B cell (primary cell): ENCODE results near the gene GNG7. TPM values are rescaled to one million over a fixed set of nuclear protein-coding genes. Genes with fewer than 3 reads are reported as not detected.

Source experiments
- ATAC-seq: fragments of 200-7000 bp; cut with Tn5 transposase; one replicate; pipeline ENCODE4 v1.10.0; 2021; ENCODE audit warnings: low read depth, mild to moderate bottlenecking, moderate number of reproducible peaks, moderate library complexity
- CTCF ChIA-PET: fragments of 350-600 bp; sonication (Branson Sonifier 250); formaldehyde crosslinking; loops from one replicate; lab custom pipeline; 2021; ENCODE audit warnings: antibody characterized with exemption, inconsistent platforms; lab: Charles Lee
- POLR2A ChIA-PET: fragments of 350-600 bp; sonication (Branson Sonifier 250); formaldehyde crosslinking; loops from one replicate; lab custom pipeline; 2021; ENCODE audit warnings: antibody characterized with exemption; lab: Charles Lee
- DNase-seq: peaks from one replicate; pipeline ENCODE4 v3.0.0; 2013
- H2AFZ ChIP-seq: 2 replicates; pipeline ENCODE4 v1.6.1; 2012; ENCODE audit warnings: mild to moderate bottlenecking, low read depth, low read length; ENCODE audit not compliant: insufficient read depth, poor library complexity, severe bottlenecking
- H3K27ac ChIP-seq, 2 donors: 1 replicate in 1 of 2; 2 replicates in 1 of 2; pipeline ENCODE4 v1.5.1; 2012 to 2013; ENCODE audit warnings: low read length in 2 of 2, mild to moderate bottlenecking in 2 of 2, moderate library complexity in 1 of 2
- H3K27me3 ChIP-seq, 4 experiments: fragments of 200-600 bp in 1 of 4; sonication (generic) in 1 of 4; replicated peaks in 1 of 4; 1 replicate in 2 of 4; 2 replicates in 2 of 4; pipeline versions ENCODE4 v1.6.1 to v1.7.0; 2013 to 2016; ENCODE audit warnings: low read length in 3 of 4, mild to moderate bottlenecking in 2 of 4, mixed read lengths in 1 of 4, moderate library complexity in 1 of 4; ENCODE audit not compliant: insufficient read depth in 4 of 4, control insufficient read depth in 3 of 4; ENCODE audit errors: control extremely low read depth in 1 of 4
- H3K36me3 ChIP-seq, 2 experiments: replicated peaks in 1 of 2; 1 replicate in 1 of 2; 2 replicates in 1 of 2; pipeline versions ENCODE4 v1.6.1 to v1.7.1; 2013; ENCODE audit warnings: low read length in 1 of 2; ENCODE audit not compliant: insufficient read depth in 2 of 2, control insufficient read depth in 1 of 2; ENCODE audit errors: control extremely low read depth in 1 of 2, extremely low read depth in 1 of 2
- H3K4me1 ChIP-seq, 2 donors: fragments of 200-600 bp in 1 of 2; sonication (generic) in 1 of 2; 1 replicate in 1 of 2; 2 replicates in 1 of 2; pipeline versions ENCODE4 v1.5.1 to v1.6.1; 2013 to 2017; ENCODE audit warnings: low read length in 2 of 2; ENCODE audit not compliant: control insufficient read depth in 2 of 2, insufficient read depth in 2 of 2
- H3K4me2 ChIP-seq: replicated peaks from 2 replicates; pipeline ENCODE3; 2012; ENCODE audit warnings: mild to moderate bottlenecking, low read depth, low read length; ENCODE audit not compliant: poor library complexity, severe bottlenecking
- H3K4me3 ChIP-seq, 5 experiments: fragments of 200-600 bp in 1 of 5; sonication (generic) in 1 of 5; 1 replicate in 3 of 5; 2 replicates in 2 of 5; pipeline versions ENCODE4 v1.5.1 to v1.7.0; 2011 to 2016; ENCODE audit warnings: low read length in 4 of 5, mild to moderate bottlenecking in 4 of 5, low read depth in 2 of 5, control low read depth in 1 of 5, moderate library complexity in 1 of 5; ENCODE audit not compliant: insufficient read depth in 1 of 5; ENCODE audit errors: control extremely low read depth in 1 of 5, extremely low read depth in 1 of 5
- H3K79me2 ChIP-seq: fragments of 200-600 bp; sonication (generic); one replicate; pipeline ENCODE4 v1.6.0; 2016; ENCODE audit warnings: low read length; ENCODE audit not compliant: control insufficient read depth, insufficient read depth
- H3K9ac ChIP-seq: fragments of 200-600 bp; sonication (generic); 2 replicates; pipeline ENCODE4 v1.6.1; 2017; ENCODE audit warnings: mild to moderate bottlenecking, low read length, moderate library complexity
- H3K9me3 ChIP-seq, 3 donors: one replicate each; pipeline versions ENCODE4 v1.6.1 to v1.7.1; 2013; ENCODE audit warnings: low read length in 2 of 3; ENCODE audit not compliant: control insufficient read depth in 2 of 3, insufficient read depth in 1 of 3; ENCODE audit errors: control extremely low read depth in 1 of 3
- H4K20me1 ChIP-seq: 2 replicates; pipeline ENCODE4 v1.6.0; 2012; ENCODE audit warnings: mild to moderate bottlenecking, low read length; ENCODE audit not compliant: insufficient read depth, control insufficient read depth, poor library complexity, severe bottlenecking
- H3K27ac Mint-ChIP-seq: one replicate; pipeline ENCODE4 v1.8.0; 2021; ENCODE audit warnings: mixed read lengths
- H3K27me3 Mint-ChIP-seq: one replicate; pipeline ENCODE4 v1.8.0; 2021; ENCODE audit warnings: mixed read lengths
- H3K4me1 Mint-ChIP-seq: one replicate; pipeline ENCODE4 v1.8.0; 2021; ENCODE audit warnings: mixed read lengths
- H3K4me3 Mint-ChIP-seq: one replicate; pipeline ENCODE4 v1.8.0; 2021; ENCODE audit warnings: mixed read lengths
- H3K9me3 Mint-ChIP-seq: one replicate; pipeline ENCODE4 v1.8.0; 2022; ENCODE audit warnings: mixed read lengths; ENCODE audit not compliant: insufficient read depth
- CTCF ChIP-seq: fragments of 200-600 bp; IDR thresholded peaks from one replicate; pipeline ENCODE4 v1.8.0; 2022; ENCODE audit warnings: antibody characterized with exemption, mild to moderate bottlenecking
- EZH2 ChIP-seq: IDR thresholded peaks from 2 replicates; pipeline ENCODE4 v1.6.1; 2012; ENCODE audit warnings: borderline replicate concordance, low read depth, mild to moderate bottlenecking, moderate library complexity, low read length; ENCODE audit not compliant: insufficient read depth, poor library complexity, severe bottlenecking
- WGBS: methylation state at CpG from one replicate; pipeline ENCODE4 v1.1.5; 2013; ENCODE audit warnings: missing lambda C conversion rate; ENCODE audit not compliant: insufficient coverage; 5-methylcytosine and 5-hydroxymethylcytosine counted together
- intact Hi-C: fragments of 100-400 bp; cut with micrococcal nuclease; formaldehyde crosslinking; loops from one replicate; pipeline ENCODE4 v1.10.0; 2022
- polyA plus RNA-seq: library from polyadenylated mRNA; depleted of rRNA; stranded (reverse); fragments of >200 nt; gene quantifications from 2 replicates; pipeline ENCODE4 v1.2.3, GENCODE V29; 2012
- total RNA-seq, 2 donors: library from RNA; stranded (reverse); fragments of 120-200 nt in 1 of 2; gene quantifications; 1 replicate in 1 of 2; 2 replicates in 1 of 2; pipeline versions ENCODE4 v1.2.3 to v1.2.4, GENCODE V29; 2013 to 2022

Gene GNG7
- total and polyA plus RNA-seq, 2 donors (not counting 1 experiment from before 2014, with no cell fraction given) = 76.3 to 153 TPM

GRCh38 chr19:2478278-2478755 lies 224.2 kb downstream of the GNG7 start:
- H2AFZ ChIP-seq = no peak overlapping the region
- POLR2A ChIA-PET = interaction anchor here (0.5 to 4.7 kb wide), 15 partner anchors 14 to 157 kb away, joined by 3 to 77 read pairs (median 7); no protein-coding TSS in a partner anchor
- H3K27ac Mint-ChIP-seq = peak overlapping the region; percentile 93
- peak overlapping the region; percentile 85 for H3K9ac ChIP-seq
- intact Hi-C loops = loop anchor here (10.0 kb wide), 3 partner anchors 204 to 324 kb away; partner anchors contain the start of genes AP3D1 and SLC39A3
- peaks cover 30 to 47% of the 10 kb centered on the region in 2 donors for H3K4me1 ChIP-seq
- H4K20me1 ChIP-seq = peaks cover 37% of the 10 kb centered on the region
- TF ChIP-seq CTCF (peak; percentile 24), EZH2 (no peak)
- H3K27me3 Mint-ChIP-seq = no peaks in the 10 kb centered on the region
- peaks cover 30% of the 10 kb centered on the region for H3K79me2 ChIP-seq
- H3K4me1 Mint-ChIP-seq = peaks cover 34% of the 10 kb centered on the region
- CTCF ChIA-PET = interaction anchor here (0.6 to 4.2 kb wide), 19 partner anchors 10 to 204 kb away, joined by 3 to 134 read pairs (median 5); partner anchors contain the start of gene LMNB2
- peaks cover 0 to 21% (median 5%) of the 10 kb centered on the region in 3 donors for H3K9me3 ChIP-seq
- no peaks in the 10 kb centered on the region for H3K36me3 ChIP-seq
- H3K4me3 Mint-ChIP-seq = peak overlapping the region; percentile 93
- peak overlapping the region; percentile 71 to 91 for H3K27ac ChIP-seq
- DNase-seq (no peak), ATAC-seq (no peak)
- peak overlapping the region; percentile 100 for H3K4me2 ChIP-seq
- WGBS = under 1% methylated on average over 20 of the region's 20 CpGs
- no peaks in the 10 kb centered on the region for H3K27me3 ChIP-seq
- H3K4me3 ChIP-seq = peak overlapping the region; percentile 39 to 100 (median 100)
- H3K9me3 Mint-ChIP-seq = peaks cover 4% of the 10 kb centered on the region

GRCh38 chr19:2477732-2478191 lies 224.7 kb downstream of the GNG7 start:
- Mint-ChIP-seq H3K27ac (peak overlapping the region; percentile 93), H3K4me1 (peaks cover 34% of the 10 kb centered on the region), H3K27me3 (no peaks in the 10 kb centered on the region), H3K4me3 (peak overlapping the region; percentile 93), H3K9me3 (no peaks in the 10 kb centered on the region)
- intact Hi-C loops = loop anchor here (2.0 to 10.0 kb wide), 4 partner anchors 17 to 323 kb away; partner anchors contain the start of genes AP3D1 and SLC39A3
- H3K27ac ChIP-seq = peak overlapping the region; percentile 11 to 70
- H3K9me3 ChIP-seq = peaks cover 0 to 16% (median 0%) of the 10 kb centered on the region in 3 donors
- H3K27me3 ChIP-seq = no peaks in the 10 kb centered on the region
- no peak overlapping the region for H2AFZ ChIP-seq
- H4K20me1 ChIP-seq = peaks cover 37% of the 10 kb centered on the region
- peaks cover 30% of the 10 kb centered on the region for H3K79me2 ChIP-seq
- DNase-seq (peak; percentile 62), ATAC-seq (no peak)
- H3K4me3 ChIP-seq = peak overlapping the region; percentile 70 to 100 (median 100)
- H3K4me1 ChIP-seq = peaks cover 30 to 47% of the 10 kb centered on the region in 2 donors
- 41% methylated on average over 15 of the region's 21 CpGs for WGBS
- peak overlapping the region; percentile 85 for H3K9ac ChIP-seq
- peak overlapping the region; percentile 100 for H3K4me2 ChIP-seq
- no peaks in the 10 kb centered on the region for H3K36me3 ChIP-seq
- ChIA-PET CTCF (interaction anchor here (0.6 to 4.2 kb wide), 21 partner anchors 10 to 204 kb away, joined by 3 to 134 read pairs (median 5); partner anchors contain the start of gene LMNB2), POLR2A (interaction anchor here (0.5 to 4.7 kb wide), 20 partner anchors 15 to 271 kb away, joined by 3 to 77 read pairs (median 8); no protein-coding TSS in a partner anchor)
- no peak for TF ChIP-seq EZH2
- TF ChIP-seq CTCF = no peak
